Daoy (cell line): ENCODE results near the gene UBE2H. TPM values are rescaled to one million over a fixed set of nuclear protein-coding genes. Genes with fewer than 3 reads are reported as not detected.
A peak's percentile ranks its signal among the peaks of the same experiment; 100 is the strongest.

Experiments used
- DNase-seq: peaks from one replicate; pipeline ENCODE4 v3.0.0-alpha.2; 2015; ENCODE audit warnings: low read depth
- total RNA-seq: library from RNA; depleted of rRNA; stranded (reverse); fragments of >200 nt; shearing (Covaris generic); gene quantifications from 2 replicates; pipeline ENCODE4 v1.2.3, GENCODE V29; 2014; rRNA removed

Gene UBE2H
- total RNA-seq, 1 experiment from 2014 or later = 39.1 TPM

GRCh38 chr7:129786825-129787563, 165.8 kb downstream of the UBE2H start:
- no peak for DNase-seq

- DNase-seq = no peak
These were observed 166.9 kb downstream of the UBE2H start for GRCh38 chr7:129785685-129786514.

GRCh38 chr7:129784783-129785684, 167.7 kb downstream of the UBE2H start:
- no peak for DNase-seq

GRCh38 chr7:129784437-129784782, 168.3 kb downstream of the UBE2H start:
- DNase-seq = no peak

GRCh38 chr7:129783584-129783919, 169.2 kb downstream of the UBE2H start:
- no peak for DNase-seq

GRCh38 chr7:129782818-129783583, 169.8 kb downstream of the UBE2H start:
- DNase-seq = peak; percentile 39

- peak; percentile 45 for DNase-seq
These were observed 170.6 kb downstream of the UBE2H start for GRCh38 chr7:129781928-129782817.

GRCh38 chr7:129780974-129781927, 171.5 kb downstream of the UBE2H start:
- peak; percentile 72 for DNase-seq

Other genes starting within 250 kb of the UBE2H start
- 75.4 and 116 TPM in 2 replicates for gene ZC3HC1, start 98.4 kb upstream of the UBE2H start, total RNA-seq
- gene KLHDC10, start 117.6 kb upstream of the UBE2H start, total RNA-seq = 24.5 and 28.5 TPM in 2 replicates